GM19239 (cell line): ENCODE data around the gene STK4.
A peak's percentile ranks its signal among the peaks of the same experiment; 100 is the strongest.

Experiments used
- DNase-seq: peaks from one replicate; pipeline ENCODE4 v3.0.0; 2011; ENCODE audit warnings: low spot score; ENCODE audit not compliant: insufficient read length
- FAIRE-seq: peaks from 2 replicates; lab custom pipeline; 2011; peaks lifted over from hg19 to GRCh38; lab: Jason Lieb, UNC

STK4 gene

DNA sequence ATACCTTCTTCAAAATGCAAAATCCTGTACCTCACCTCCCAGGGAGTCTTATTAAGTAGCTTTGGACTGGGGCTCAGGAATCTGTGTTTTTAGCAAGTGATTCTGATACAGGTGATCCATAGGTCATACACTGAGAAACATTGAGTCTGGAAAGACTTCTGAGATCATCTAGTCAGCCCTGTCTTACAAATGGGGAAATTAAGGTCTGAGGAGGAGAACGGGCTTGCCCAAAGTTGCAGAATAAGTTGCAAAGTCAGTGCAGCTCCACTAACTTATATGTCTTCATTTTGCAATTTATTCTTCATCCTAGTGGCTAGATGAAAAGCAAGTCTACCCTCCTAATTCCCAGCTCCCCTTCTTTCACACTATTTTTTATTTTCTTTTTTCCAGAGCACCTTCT lies 105.8 kb downstream of the STK4 start:
- FAIRE-seq (no peak), DNase-seq (no peak)

DNA sequence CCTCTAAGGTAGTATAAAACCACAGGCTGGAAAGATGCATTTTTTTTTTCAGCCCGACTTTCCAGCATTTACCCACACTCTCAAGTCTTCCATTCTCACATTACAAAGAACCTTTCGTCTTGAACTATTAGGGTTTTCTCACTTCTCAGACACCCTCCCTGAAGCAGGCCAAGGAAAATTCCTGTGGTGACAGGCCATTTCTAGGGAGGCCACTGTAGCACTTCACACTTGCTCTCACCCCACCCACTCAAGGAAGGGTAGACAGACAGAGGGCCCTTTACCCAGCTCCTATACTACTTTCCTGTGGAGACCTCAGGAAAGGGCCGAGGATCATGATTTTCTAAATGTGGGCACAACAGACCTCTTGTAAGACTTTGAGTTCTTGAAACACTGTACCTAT lies 106.9 kb downstream of the STK4 start:
- no peak for DNase-seq
- no peak for FAIRE-seq

- FAIRE-seq = no peak
- DNase-seq = no peak
Observed at GRCh38 chr20:45077559-45077958, 111.2 kb downstream of the STK4 start.

GRCh38 chr20:45080867-45081624 lies 114.7 kb downstream of the STK4 start:
- no peak for DNase-seq
- no peak for FAIRE-seq

DNA sequence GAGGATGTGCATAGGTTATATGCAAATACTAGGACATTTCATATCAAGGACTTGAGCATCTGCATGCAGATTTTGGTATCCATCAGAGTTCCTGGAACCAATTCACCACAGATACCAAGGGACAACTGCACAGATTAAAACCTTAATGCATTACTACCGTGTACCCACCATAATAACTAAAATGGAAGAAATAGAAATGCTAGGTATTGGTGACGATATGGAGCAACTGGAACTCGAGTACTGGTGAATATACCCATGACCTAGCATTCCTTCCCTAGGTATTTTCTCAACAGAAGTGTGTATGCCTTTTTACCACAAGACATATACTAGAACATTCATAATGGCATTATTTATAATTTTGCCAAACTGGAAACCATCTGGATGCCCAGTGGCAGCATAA lies 116.2 kb downstream of the STK4 start:
- DNase-seq (no peak), FAIRE-seq (no peak)

- no peak for FAIRE-seq
- DNase-seq = no peak
Observed at GRCh38 chr20:45083127-45083526, 116.8 kb downstream of the STK4 start.

- DNase-seq (no peak), FAIRE-seq (no peak)
Observed at GRCh38 chr20:45085289-45085688, 119.0 kb downstream of the STK4 start.

- DNase-seq = no peak
- FAIRE-seq = no peak
Observed at GRCh38 chr20:45085867-45086266, 119.6 kb downstream of the STK4 start.

DNA sequence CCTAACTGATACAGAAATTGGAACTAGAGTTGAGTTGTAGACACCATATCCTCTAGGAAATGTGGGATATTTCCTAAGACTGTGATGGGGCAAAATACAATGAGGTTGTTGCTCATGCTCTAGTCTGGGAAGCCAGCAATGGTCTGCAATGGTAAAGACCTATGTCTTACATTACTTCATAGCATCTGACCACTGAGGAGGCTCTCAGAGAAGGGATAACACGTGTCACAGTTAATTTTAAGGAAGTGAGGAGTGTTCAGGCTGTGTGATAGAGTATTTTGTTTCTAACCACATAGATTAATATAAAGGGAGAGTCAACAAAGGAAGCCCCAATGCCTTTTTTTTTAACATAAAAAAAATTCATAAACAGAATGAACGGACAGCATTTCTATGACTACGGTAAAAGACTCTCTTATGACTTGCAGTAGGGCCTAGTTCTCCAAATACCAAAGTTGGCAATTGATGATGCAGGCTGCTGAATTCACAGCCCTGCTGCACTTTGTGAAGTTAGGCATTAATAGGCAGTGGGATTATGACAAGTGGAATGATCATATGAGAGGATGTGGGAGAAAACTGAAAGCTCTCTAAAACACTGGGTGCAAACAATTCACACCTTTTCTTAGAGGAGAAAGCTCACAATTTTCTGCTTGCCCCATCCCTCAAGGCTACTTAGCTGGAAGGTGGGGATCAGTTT lies 120.9 kb downstream of the STK4 start:
- DNase-seq = no peak
- FAIRE-seq = no peak

DNA sequence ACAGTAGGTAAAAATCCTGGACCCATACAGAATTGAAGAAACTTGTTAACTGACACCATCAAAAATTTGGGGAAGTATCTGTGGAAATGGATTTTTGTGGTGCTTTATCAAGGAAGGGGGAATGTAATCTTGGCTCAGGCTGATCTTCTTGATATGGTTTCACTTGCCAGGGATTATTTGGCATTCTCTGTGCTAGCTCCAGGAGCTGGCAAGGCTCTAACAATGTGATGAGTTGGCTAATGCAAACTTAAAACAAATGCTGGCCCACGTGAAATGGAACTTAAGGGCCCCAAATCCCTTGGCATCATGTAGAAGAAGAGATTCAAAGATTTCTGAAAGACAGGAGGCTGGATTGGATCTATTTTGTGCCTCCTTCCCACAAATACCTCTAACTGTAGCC lies 121.5 kb downstream of the STK4 start:
- FAIRE-seq (no peak), DNase-seq (no peak)

DNA sequence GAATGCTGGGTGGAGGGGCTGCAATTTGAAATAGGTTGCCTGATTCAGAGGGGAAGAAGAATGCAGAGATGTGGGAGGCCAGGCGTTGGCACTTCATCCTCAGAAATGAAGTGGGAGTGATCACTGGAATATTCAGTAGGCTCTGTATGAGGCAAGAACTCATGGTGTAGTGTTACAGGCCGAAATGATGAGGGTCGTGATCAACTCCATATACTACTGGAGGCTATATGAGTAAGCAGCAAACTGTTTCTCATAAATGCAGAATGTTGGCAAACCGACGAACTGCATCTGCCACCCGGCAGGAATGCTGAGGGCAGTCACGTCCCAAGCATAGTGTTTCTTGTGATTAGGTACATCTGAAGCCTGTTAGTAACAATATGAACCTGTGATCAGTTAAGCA lies 121.9 kb downstream of the STK4 start:
- DNase-seq = no peak
- no peak for FAIRE-seq

GRCh38 chr20:45090481-45090880 lies 124.2 kb downstream of the STK4 start:
- FAIRE-seq = no peak
- DNase-seq = no peak

GRCh38 chr20:45091366-45091765 lies 125.1 kb downstream of the STK4 start:
- no peak for FAIRE-seq

DNA sequence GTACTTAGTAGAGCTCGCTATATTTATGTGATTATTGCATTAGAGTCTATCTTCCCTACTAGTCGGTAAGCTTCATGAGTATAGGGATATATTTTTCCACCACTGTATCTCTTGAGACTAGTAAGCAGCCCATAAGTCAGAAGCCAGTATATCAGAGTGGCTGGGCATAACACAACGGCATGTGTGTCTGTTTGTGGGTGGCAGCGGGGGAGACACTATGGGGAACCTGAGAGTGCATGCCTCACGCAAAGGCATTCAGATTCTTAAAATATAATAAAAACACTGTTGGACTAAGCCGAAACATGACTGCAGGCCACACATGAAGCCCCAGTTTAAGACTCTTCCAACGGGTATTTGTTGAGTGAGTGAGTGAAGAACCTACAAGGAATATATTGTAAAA lies 126.6 kb downstream of the STK4 start:
- DNase-seq = no peak
- FAIRE-seq = no peak

More at GRCh38 chr20:45091366-45091765, 125.1 kb downstream of the STK4 start:
- DNase-seq = no peak

DNA sequence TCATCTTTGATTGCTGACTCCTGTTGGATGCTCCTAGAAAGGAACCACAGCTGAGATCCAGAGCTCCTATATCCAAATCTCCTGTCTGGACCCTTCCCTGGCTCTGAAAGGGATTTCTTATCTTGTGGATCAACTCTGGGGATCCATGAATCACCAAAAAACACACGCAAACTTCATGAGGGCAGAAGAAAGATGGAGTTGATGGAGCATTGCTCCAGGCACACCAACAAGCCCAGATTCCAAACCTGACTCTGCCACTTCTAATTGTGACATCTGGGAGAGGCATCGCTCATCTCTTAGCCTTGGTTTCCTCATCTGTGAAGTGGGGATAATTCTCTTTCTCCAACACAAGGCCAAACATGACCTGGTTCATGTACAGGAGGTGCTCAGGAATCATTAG lies 127.9 kb downstream of the STK4 start:
- DNase-seq = no peak
- no peak for FAIRE-seq

GRCh38 chr20:45094864-45095574 lies 128.7 kb downstream of the STK4 start:
- FAIRE-seq (no peak), DNase-seq (no peak)

- DNase-seq (peak; percentile 65), FAIRE-seq (peak; percentile 87)
Observed at GRCh38 chr20:45095805-45096238, 129.5 kb downstream of the STK4 start.

GRCh38 chr20:45096781-45097180 lies 130.5 kb downstream of the STK4 start:
- FAIRE-seq = no peak
- no peak for DNase-seq

- DNase-seq = no peak
- no peak for FAIRE-seq
Observed at GRCh38 chr20:45097485-45098102, 131.3 kb downstream of the STK4 start.

GRCh38 chr20:45098103-45098773 lies 131.9 kb downstream of the STK4 start:
- DNase-seq (no peak), FAIRE-seq (no peak)
